ENCODE measurements around the gene ANKRD2.

GRCh38 chr10:97542169-97543024, 30.2 kb upstream of the ANKRD2 start:
- no peak for TF ChIP-seq SIN3A (IDR thresholded peaks at IDR 0.05; ENCODE audit: low read depth, low read length)
- no peak for TF ChIP-seq E2F8 (IDR thresholded peaks at IDR 0.05; ENCODE audit: low read depth, partially characterized antibody)
- no peak for TF ChIP-seq POLR2A (IDR thresholded peaks at IDR 0.05; ENCODE audit: low read depth, low read length)
- TF ChIP-seq CTCF (IDR thresholded peaks at IDR 0.05 in 2 of 3, conservative IDR thresholded peaks at IDR 0.05 in 1 of 3; ENCODE audit: control insufficient read depth in 2 of 3, extremely low read depth in 1 of 3, insufficient read depth in 1 of 3, low read depth in 3 of 3, low read length in 3 of 3): no peak
- no peak for TF ChIP-seq ZNF274 (IDR thresholded peaks at IDR 0.05; ENCODE audit: insufficient read depth, insufficient read length)

Data from GM12878 (cell line).